GM12892 (cell line): ENCODE data around the gene RWDD4.
A peak's percentile ranks its signal among the peaks of the same experiment; 100 is the strongest.

Experiments
- DNase-seq: peaks from one replicate; pipeline ENCODE4 v3.0.0; 2011; ENCODE audit not compliant: insufficient read length
- FAIRE-seq: peaks from 2 replicates; lab custom pipeline; 2011; peaks lifted over from hg19 to GRCh38; lab: Jason Lieb, UNC
- POLR2A ChIP-seq: IDR thresholded peaks from 2 replicates; pipeline ENCODE4 v1.6.1; 2011; ENCODE audit warnings: low read depth, low read length, control low read depth
- POLR2AphosphoS5 ChIP-seq: IDR thresholded peaks from 2 replicates; pipeline ENCODE4 v1.6.1; 2011; ENCODE audit warnings: low read depth, low read length, control low read depth
- TAF1 ChIP-seq: IDR thresholded peaks from 2 replicates; pipeline ENCODE4 v1.6.1; 2011; ENCODE audit warnings: low read depth, mild to moderate bottlenecking, control low read depth, low read length, borderline replicate concordance

The RWDD4 gene

GRCh38 chr4:183611210-183611830, 47.7 kb downstream of the RWDD4 start:
- DNase-seq: no peak
- TF ChIP-seq POLR2A (no peak), POLR2AphosphoS5 (no peak), TAF1 (no peak)
- no peak for FAIRE-seq

- DNase-seq (no peak), FAIRE-seq (no peak)
- TF ChIP-seq TAF1 (no peak), POLR2A (no peak), POLR2AphosphoS5 (no peak)
Observed at GRCh38 chr4:183610613-183611012, 48.4 kb downstream of the RWDD4 start.

GRCh38 chr4:183610033-183610432, 49.0 kb downstream of the RWDD4 start:
- no peak for FAIRE-seq

GRCh38 chr4:183609151-183609550, 49.8 kb downstream of the RWDD4 start:
- DNase-seq: no peak
- TF ChIP-seq POLR2A (no peak), TAF1 (no peak), POLR2AphosphoS5 (no peak)
- no peak for FAIRE-seq

More at GRCh38 chr4:183610033-183610432, 49.0 kb downstream of the RWDD4 start:
- DNase-seq: no peak
- no peak for TF ChIP-seq POLR2A

- no peak for FAIRE-seq
- no peak for TF ChIP-seq POLR2AphosphoS5
- TF ChIP-seq POLR2A: no peak
Observed at GRCh38 chr4:183607894-183608293, 51.1 kb downstream of the RWDD4 start.

GRCh38 chr4:183602557-183603027, 56.4 kb downstream of the RWDD4 start:
- no peak for DNase-seq
- peak; percentile 48 for FAIRE-seq
- TF ChIP-seq POLR2AphosphoS5 (no peak), POLR2A (no peak), TAF1 (no peak)

More at GRCh38 chr4:183607894-183608293, 51.1 kb downstream of the RWDD4 start:
- no peak for DNase-seq

DNA sequence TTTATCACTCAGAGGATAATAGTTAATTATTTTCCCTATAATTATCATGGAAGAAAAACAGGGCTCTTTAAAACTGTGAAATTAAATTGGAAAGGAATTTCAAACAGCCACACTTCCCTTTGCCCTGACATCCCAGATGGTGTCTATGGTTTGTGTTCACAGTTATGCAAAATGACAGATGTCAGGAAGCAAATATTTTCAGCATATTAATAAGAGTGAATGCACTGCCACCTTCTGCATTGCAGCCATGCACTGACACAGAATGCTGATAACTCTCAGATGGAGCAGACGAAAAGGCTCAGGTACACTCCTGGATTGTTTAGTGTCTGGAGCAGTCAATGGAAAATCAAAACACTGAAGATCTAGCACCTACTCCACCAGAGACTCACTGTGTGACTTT, 57.6 kb downstream of the RWDD4 start:
- TF ChIP-seq TAF1: no peak
- no peak for TF ChIP-seq POLR2AphosphoS5
- TF ChIP-seq POLR2A: no peak
- no peak for FAIRE-seq
- DNase-seq: no peak

GRCh38 chr4:183600189-183600685, 58.7 kb downstream of the RWDD4 start:
- DNase-seq (no peak), FAIRE-seq (no peak)
- TF ChIP-seq TAF1 (no peak), POLR2AphosphoS5 (no peak), POLR2A (no peak)

GRCh38 chr4:183599690-183600089, 59.3 kb downstream of the RWDD4 start:
- DNase-seq (no peak), FAIRE-seq (no peak)
- TF ChIP-seq POLR2A: no peak
- no peak for TF ChIP-seq TAF1
- TF ChIP-seq POLR2AphosphoS5: no peak

DNA sequence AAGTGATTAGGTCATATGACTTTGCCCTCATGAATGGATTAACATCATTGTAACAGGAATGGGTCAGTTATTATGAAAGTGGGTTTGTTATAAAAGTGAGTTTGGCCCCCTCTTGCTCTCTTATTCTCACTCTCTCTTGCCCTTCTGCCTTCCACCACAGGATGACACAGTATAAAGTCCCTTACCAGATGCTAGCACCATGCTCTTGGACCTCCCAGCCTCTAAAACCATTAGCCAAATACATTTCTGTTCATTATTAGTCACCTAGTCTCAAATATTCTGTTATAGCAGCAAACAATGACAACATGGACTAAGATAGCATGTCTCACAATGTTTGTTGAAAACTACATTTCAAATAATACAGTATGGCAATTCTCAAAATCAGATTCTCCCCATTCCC, 59.7 kb downstream of the RWDD4 start:
- FAIRE-seq (no peak), DNase-seq (no peak)
- no peak for TF ChIP-seq POLR2AphosphoS5
- TF ChIP-seq POLR2A: no peak
- no peak for TF ChIP-seq TAF1

GRCh38 chr4:183596067-183596757, 62.8 kb downstream of the RWDD4 start:
- TF ChIP-seq POLR2A (no peak), POLR2AphosphoS5 (no peak), TAF1 (no peak)
- DNase-seq (no peak), FAIRE-seq (no peak)

DNA sequence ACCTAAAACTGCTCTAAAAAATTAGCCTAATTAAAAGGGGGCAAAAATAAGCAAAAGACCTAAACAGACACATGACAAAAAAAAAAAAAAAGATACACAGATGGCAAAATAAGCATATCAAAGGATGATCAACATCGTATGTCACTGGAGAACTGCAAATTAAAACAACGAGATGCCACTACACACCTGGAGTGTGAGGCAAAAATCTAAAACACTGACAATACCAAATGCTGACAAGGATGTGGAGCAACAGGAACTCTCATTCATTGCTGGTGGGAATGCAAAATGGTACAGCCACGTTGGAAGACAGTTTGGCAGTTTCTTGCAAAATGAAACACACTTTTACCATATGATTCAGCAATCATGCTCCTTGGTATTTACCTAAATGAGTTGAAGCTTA, 64.2 kb downstream of the RWDD4 start:
- TF ChIP-seq TAF1 (no peak), POLR2AphosphoS5 (no peak), POLR2A (no peak)
- no peak for FAIRE-seq
- no peak for DNase-seq

DNA sequence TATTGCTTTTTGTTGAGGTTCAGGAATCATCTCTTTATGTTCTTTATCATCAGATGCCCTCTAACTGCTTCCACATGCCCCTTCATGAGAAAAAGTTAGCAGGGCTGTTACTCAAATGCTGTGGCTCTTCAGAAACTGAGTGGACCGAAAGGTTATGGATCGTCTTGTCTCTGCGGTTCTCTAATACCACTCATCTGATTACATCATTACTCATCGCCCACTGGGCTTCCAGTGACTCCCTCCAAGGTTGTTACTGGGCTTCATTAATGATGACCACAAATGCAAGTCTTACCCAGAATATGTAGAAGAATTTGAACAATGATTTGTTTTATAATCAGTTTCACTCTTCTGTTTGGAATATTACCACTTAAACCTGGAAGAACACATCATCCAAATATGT, 67.7 kb downstream of the RWDD4 start:
- no peak for TF ChIP-seq POLR2A
- TF ChIP-seq TAF1: no peak
- TF ChIP-seq POLR2AphosphoS5: no peak
- DNase-seq: no peak
- no peak for FAIRE-seq
